SK-N-SH treated with all-trans-retinoic acid at 6 μM for 48 hours (cell line): Measurements from ENCODE around the gene PGAP1.

Source experiments
- ATAC-seq: fragments of 200-7000 bp; cut with Tn5 transposase; 3 replicates; pipeline ENCODE4 v1.9.1; 2020; ENCODE audit warnings: mild to moderate bottlenecking, moderate library complexity
- ARNTL ChIP-seq: fragments of 450-650 bp; formaldehyde crosslinking; IDR thresholded peaks from 2 replicates; pipeline ENCODE4 v1.5.0; 2020; ENCODE audit warnings: low read depth, mild to moderate bottlenecking, moderate library complexity, borderline replicate concordance
- BACH2 ChIP-seq: fragments of 250-450 bp; sonication (Bioruptor Pico); IDR thresholded peaks from 2 replicates; pipeline ENCODE4 v1.9.0; 2021; ENCODE audit warnings: mild to moderate bottlenecking, borderline replicate concordance
- CSDC2 ChIP-seq: fragments of 250-450 bp; sonication (Bioruptor Pico); IDR thresholded peaks from 2 replicates; pipeline ENCODE4 v1.5.0; 2020; ENCODE audit warnings: mild to moderate bottlenecking, moderate library complexity
- ESRRG ChIP-seq: fragments of 250-450 bp; sonication (Bioruptor Pico); IDR thresholded peaks from 2 replicates; pipeline ENCODE4 v1.6.1; 2021; ENCODE audit warnings: mild to moderate bottlenecking
- GLIS3 ChIP-seq: fragments of 250-450 bp; sonication (Bioruptor Pico); IDR thresholded peaks from 2 replicates; pipeline ENCODE4 v1.5.0; 2020; ENCODE audit warnings: mild to moderate bottlenecking, moderate library complexity
- ISL1 ChIP-seq: fragments of 250-450 bp; sonication (Bioruptor Pico); IDR thresholded peaks from 2 replicates; pipeline ENCODE4 v2.1.2; 2022; ENCODE audit warnings: mild to moderate bottlenecking, moderate library complexity
- OSR1 ChIP-seq: fragments of 250-450 bp; sonication (Bioruptor Pico); IDR thresholded peaks from 2 replicates; pipeline ENCODE4 v1.8.0; 2022; ENCODE audit warnings: moderate library complexity, mild to moderate bottlenecking, inconsistent platforms
- PPARA ChIP-seq: fragments of 250-450 bp; sonication (Bioruptor Pico); IDR thresholded peaks from 2 replicates; pipeline ENCODE4 v1.5.0; 2020; ENCODE audit warnings: mild to moderate bottlenecking, borderline replicate concordance
- RARB ChIP-seq: fragments of 250-450 bp; sonication (Bioruptor Pico); IDR thresholded peaks from 2 replicates; pipeline ENCODE4 v1.8.0; 2021; ENCODE audit warnings: mild to moderate bottlenecking, moderate library complexity
- SNAI2 ChIP-seq: fragments of 250-450 bp; sonication (Bioruptor Pico); IDR thresholded peaks from 2 replicates; pipeline ENCODE4 v1.5.0; 2020; ENCODE audit warnings: mild to moderate bottlenecking, moderate library complexity
- TCF4 ChIP-seq: fragments of 250-450 bp; sonication (Bioruptor Pico); IDR thresholded peaks from 2 replicates; pipeline ENCODE4 v1.8.0; 2021; ENCODE audit warnings: mild to moderate bottlenecking, moderate library complexity, borderline replicate concordance
- TOX ChIP-seq: fragments of 250-450 bp; sonication (Bioruptor Pico); IDR thresholded peaks from 2 replicates; pipeline ENCODE4 v1.8.0; 2021; ENCODE audit warnings: mild to moderate bottlenecking, moderate library complexity, borderline replicate concordance
- ZC3H10 ChIP-seq: fragments of 250-450 bp; sonication (Bioruptor Pico); IDR thresholded peaks from 2 replicates; pipeline ENCODE4 v1.5.1; 2021; ENCODE audit warnings: mild to moderate bottlenecking, moderate library complexity
- ZFP3 ChIP-seq: fragments of 250-450 bp; sonication (Bioruptor Pico); IDR thresholded peaks from 2 replicates; pipeline ENCODE4 v1.5.0; 2020; ENCODE audit warnings: mild to moderate bottlenecking, moderate library complexity
- ZNF565 ChIP-seq: fragments of 450-650 bp; formaldehyde crosslinking; conservative IDR thresholded peaks from 2 replicates; pipeline ENCODE4 v1.5.0; 2020; ENCODE audit warnings: low read depth, mild to moderate bottlenecking, moderate library complexity
- ZNF70 ChIP-seq: fragments of 450-650 bp; formaldehyde crosslinking; IDR thresholded peaks from 2 replicates; pipeline ENCODE4 v1.5.0; 2020; ENCODE audit warnings: mild to moderate bottlenecking, moderate library complexity
- TF ChIP-seq, protein P1 (sequence below): fragments of 250-450 bp; sonication (Bioruptor Pico); IDR thresholded peaks from 2 replicates; pipeline ENCODE4 v1.8.0; 2021; ENCODE audit warnings: low read depth, mild to moderate bottlenecking, moderate library complexity, borderline replicate concordance
- TF ChIP-seq, protein P2 (sequence below): fragments of 250-450 bp; sonication (Bioruptor Pico); IDR thresholded peaks from 2 replicates; pipeline ENCODE4 v1.5.1; 2020; ENCODE audit warnings: low read depth, mild to moderate bottlenecking, moderate library complexity
- TF ChIP-seq, protein P3 (sequence below): fragments of 250-450 bp; sonication (Bioruptor Pico); IDR thresholded peaks from 2 replicates; pipeline ENCODE4 v1.5.1; 2021; ENCODE audit warnings: mild to moderate bottlenecking, moderate library complexity
- TF ChIP-seq, protein P4 (sequence below): fragments of 250-450 bp; sonication (Bioruptor Pico); IDR thresholded peaks from 2 replicates; pipeline ENCODE4 v1.5.0; 2020; ENCODE audit warnings: mild to moderate bottlenecking, moderate library complexity
- TF ChIP-seq, protein P5 (sequence below): fragments of 250-450 bp; sonication (Bioruptor Pico); IDR thresholded peaks from 2 replicates; pipeline ENCODE4 v1.8.0; 2020; ENCODE audit warnings: mild to moderate bottlenecking, moderate library complexity, borderline replicate concordance

PGAP1 gene

DNA sequence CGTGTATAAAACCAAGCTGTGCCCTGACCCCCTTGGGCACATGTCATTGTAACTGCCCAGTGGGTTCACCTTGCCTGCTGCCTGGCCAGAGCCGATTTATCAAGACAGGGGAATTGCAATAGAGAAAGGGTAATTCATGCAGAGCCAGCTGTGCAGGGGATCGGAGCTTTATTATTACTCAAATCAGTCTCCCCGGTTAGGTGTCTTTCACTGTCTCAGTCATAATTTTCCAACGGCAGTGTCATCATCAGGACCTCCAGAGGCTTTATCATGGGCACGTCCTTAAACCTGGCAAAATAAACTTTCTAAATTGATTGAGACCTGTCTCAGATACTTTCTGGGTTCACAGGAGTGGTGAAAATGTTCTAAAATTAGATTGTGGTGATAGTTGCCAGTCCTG, 29.6 kb upstream of the PGAP1 start:
- no peak for ATAC-seq
- TF ChIP-seq GLIS3 (no peak), ZC3H10 (CRISPR knock-in tag) (no peak), PPARA (CRISPR knock-in tag) (no peak), ISL1 (CRISPR knock-in tag) (no peak), ZNF565 (CRISPR knock-in tag) (no peak), SNAI2 (CRISPR knock-in tag) (no peak), ARNTL (no peak), RARB (no peak), CSDC2 (no peak)
- TF ChIP-seq, protein P1, sequence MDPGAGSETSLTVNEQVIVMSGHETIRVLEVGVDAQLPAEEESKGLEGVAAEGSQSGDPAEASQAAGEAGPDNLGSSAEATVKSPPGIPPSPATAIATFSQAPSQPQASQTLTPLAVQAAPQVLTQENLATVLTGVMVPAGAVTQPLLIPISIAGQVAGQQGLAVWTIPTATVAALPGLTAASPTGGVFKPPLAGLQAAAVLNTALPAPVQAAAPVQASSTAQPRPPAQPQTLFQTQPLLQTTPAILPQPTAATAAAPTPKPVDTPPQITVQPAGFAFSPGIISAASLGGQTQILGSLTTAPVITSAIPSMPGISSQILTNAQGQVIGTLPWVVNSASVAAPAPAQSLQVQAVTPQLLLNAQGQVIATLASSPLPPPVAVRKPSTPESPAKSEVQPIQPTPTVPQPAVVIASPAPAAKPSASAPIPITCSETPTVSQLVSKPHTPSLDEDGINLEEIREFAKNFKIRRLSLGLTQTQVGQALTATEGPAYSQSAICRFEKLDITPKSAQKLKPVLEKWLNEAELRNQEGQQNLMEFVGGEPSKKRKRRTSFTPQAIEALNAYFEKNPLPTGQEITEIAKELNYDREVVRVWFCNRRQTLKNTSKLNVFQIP (CRISPR knock-in tag) = no peak
- TF ChIP-seq, protein P2, sequence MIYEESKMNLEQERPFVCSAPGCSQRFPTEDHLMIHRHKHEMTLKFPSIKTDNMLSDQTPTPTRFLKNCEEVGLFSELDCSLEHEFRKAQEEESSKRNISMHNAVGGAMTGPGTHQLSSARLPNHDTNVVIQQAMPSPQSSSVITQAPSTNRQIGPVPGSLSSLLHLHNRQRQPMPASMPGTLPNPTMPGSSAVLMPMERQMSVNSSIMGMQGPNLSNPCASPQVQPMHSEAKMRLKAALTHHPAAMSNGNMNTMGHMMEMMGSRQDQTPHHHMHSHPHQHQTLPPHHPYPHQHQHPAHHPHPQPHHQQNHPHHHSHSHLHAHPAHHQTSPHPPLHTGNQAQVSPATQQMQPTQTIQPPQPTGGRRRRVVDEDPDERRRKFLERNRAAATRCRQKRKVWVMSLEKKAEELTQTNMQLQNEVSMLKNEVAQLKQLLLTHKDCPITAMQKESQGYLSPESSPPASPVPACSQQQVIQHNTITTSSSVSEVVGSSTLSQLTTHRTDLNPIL (CRISPR knock-in tag) = no peak
- TF ChIP-seq, protein P3, sequence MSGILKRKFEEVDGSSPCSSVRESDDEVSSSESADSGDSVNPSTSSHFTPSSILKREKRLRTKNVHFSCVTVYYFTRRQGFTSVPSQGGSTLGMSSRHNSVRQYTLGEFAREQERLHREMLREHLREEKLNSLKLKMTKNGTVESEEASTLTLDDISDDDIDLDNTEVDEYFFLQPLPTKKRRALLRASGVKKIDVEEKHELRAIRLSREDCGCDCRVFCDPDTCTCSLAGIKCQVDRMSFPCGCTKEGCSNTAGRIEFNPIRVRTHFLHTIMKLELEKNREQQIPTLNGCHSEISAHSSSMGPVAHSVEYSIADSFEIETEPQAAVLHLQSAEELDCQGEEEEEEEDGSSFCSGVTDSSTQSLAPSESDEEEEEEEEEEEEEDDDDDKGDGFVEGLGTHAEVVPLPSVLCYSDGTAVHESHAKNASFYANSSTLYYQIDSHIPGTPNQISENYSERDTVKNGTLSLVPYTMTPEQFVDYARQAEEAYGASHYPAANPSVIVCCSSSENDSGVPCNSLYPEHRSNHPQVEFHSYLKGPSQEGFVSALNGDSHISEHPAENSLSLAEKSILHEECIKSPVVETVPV (CRISPR knock-in tag) = no peak
- TF ChIP-seq, protein P4, sequence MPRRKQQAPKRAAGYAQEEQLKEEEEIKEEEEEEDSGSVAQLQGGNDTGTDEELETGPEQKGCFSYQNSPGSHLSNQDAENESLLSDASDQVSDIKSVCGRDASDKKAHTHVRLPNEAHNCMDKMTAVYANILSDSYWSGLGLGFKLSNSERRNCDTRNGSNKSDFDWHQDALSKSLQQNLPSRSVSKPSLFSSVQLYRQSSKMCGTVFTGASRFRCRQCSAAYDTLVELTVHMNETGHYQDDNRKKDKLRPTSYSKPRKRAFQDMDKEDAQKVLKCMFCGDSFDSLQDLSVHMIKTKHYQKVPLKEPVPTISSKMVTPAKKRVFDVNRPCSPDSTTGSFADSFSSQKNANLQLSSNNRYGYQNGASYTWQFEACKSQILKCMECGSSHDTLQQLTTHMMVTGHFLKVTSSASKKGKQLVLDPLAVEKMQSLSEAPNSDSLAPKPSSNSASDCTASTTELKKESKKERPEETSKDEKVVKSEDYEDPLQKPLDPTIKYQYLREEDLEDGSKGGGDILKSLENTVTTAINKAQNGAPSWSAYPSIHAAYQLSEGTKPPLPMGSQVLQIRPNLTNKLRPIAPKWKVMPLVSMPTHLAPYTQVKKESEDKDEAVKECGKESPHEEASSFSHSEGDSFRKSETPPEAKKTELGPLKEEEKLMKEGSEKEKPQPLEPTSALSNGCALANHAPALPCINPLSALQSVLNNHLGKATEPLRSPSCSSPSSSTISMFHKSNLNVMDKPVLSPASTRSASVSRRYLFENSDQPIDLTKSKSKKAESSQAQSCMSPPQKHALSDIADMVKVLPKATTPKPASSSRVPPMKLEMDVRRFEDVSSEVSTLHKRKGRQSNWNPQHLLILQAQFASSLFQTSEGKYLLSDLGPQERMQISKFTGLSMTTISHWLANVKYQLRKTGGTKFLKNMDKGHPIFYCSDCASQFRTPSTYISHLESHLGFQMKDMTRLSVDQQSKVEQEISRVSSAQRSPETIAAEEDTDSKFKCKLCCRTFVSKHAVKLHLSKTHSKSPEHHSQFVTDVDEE (CRISPR knock-in tag) = no peak

DNA sequence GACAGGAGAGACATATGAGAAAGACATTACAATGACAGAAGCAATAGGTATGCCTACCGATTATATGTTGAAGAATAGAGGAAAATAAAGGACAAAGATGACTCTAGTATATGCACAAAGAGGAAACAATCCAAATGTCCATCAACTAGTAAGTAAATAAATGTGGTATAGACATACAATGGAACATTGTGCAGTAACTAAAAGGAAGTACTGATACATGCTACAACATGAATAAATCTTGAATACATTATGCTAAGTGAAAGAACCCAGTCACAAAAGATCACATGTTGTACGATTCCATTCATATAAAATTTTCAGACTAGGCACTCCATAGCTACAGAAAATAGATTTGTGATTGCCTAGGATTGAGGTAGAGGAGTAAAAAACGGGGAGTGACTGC, 28.5 kb upstream of the PGAP1 start:
- ATAC-seq = no peak
- TF ChIP-seq SNAI2 (CRISPR knock-in tag) = no peak
- TF ChIP-seq, protein P5, sequence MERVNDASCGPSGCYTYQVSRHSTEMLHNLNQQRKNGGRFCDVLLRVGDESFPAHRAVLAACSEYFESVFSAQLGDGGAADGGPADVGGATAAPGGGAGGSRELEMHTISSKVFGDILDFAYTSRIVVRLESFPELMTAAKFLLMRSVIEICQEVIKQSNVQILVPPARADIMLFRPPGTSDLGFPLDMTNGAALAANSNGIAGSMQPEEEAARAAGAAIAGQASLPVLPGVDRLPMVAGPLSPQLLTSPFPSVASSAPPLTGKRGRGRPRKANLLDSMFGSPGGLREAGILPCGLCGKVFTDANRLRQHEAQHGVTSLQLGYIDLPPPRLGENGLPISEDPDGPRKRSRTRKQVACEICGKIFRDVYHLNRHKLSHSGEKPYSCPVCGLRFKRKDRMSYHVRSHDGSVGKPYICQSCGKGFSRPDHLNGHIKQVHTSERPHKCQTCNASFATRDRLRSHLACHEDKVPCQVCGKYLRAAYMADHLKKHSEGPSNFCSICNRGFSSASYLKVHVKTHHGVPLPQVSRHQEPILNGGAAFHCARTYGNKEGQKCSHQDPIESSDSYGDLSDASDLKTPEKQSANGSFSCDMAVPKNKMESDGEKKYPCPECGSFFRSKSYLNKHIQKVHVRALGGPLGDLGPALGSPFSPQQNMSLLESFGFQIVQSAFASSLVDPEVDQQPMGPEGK (CRISPR knock-in tag) = no peak
- no peak for TF ChIP-seq BACH2
- TF ChIP-seq ZFP3 (CRISPR knock-in tag) = no peak
- no peak for TF ChIP-seq ZNF565 (CRISPR knock-in tag)
- no peak for TF ChIP-seq TCF4 (CRISPR knock-in tag)
- no peak for TF ChIP-seq ESRRG
- TF ChIP-seq ARNTL = no peak
- no peak for TF ChIP-seq PPARA (CRISPR knock-in tag)
- no peak for TF ChIP-seq TOX (CRISPR knock-in tag)
- TF ChIP-seq, protein P1 (CRISPR knock-in tag) = no peak
- TF ChIP-seq RARB = no peak
- no peak for TF ChIP-seq GLIS3
- no peak for TF ChIP-seq CSDC2
- TF ChIP-seq ISL1 (CRISPR knock-in tag) = no peak
- TF ChIP-seq, protein P4 (CRISPR knock-in tag) = no peak
- TF ChIP-seq, protein P3 (CRISPR knock-in tag) = no peak
- TF ChIP-seq ZNF70 = no peak
- TF ChIP-seq ZC3H10 (CRISPR knock-in tag) = no peak
- no peak for TF ChIP-seq OSR1 (CRISPR knock-in tag)
